GM12892 (cell line): ENCODE measurements around the gene ARHGAP15.

ENCODE experiments used
- POLR2A ChIP-seq: IDR thresholded peaks from 2 replicates; pipeline ENCODE4 v1.6.1; 2011; ENCODE audit warnings: low read depth, low read length, control low read depth
- POLR2AphosphoS5 ChIP-seq: IDR thresholded peaks from 2 replicates; pipeline ENCODE4 v1.6.1; 2011; ENCODE audit warnings: low read depth, low read length, control low read depth
- TAF1 ChIP-seq: IDR thresholded peaks from 2 replicates; pipeline ENCODE4 v1.6.1; 2011; ENCODE audit warnings: low read depth, mild to moderate bottlenecking, control low read depth, low read length, borderline replicate concordance

DNA sequence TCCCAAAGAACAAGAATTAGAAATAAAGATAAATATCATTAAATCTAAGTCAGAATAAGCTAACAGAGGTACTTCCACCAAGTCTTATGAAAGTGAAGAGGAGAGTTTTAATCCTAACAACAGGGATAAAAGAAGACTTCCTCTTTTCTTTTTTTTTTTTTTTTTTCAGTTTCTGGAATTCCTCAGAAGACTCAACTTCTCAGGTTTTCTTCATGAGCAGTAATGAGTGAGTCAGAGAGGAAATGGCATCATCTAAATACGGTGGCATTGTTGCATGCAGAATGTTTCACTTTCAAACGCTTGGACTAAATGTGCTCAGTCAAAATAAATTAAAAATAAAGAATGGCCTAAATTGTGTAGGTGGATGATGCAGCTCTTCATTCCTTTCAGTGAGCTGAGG, 45.6 kb upstream of the ARHGAP15 start:
- TF ChIP-seq POLR2A (no peak), TAF1 (no peak), POLR2AphosphoS5 (no peak)
